ENCODE measurements around the gene MEIS2. TPM values are rescaled to one million over a fixed set of nuclear protein-coding genes. Genes with fewer than 3 reads are reported as not detected.

MEIS2 gene
- total RNA-seq, 6 donors from 2014 or later: 13.7 to 53.4 (median 21.4) TPM

DNA sequence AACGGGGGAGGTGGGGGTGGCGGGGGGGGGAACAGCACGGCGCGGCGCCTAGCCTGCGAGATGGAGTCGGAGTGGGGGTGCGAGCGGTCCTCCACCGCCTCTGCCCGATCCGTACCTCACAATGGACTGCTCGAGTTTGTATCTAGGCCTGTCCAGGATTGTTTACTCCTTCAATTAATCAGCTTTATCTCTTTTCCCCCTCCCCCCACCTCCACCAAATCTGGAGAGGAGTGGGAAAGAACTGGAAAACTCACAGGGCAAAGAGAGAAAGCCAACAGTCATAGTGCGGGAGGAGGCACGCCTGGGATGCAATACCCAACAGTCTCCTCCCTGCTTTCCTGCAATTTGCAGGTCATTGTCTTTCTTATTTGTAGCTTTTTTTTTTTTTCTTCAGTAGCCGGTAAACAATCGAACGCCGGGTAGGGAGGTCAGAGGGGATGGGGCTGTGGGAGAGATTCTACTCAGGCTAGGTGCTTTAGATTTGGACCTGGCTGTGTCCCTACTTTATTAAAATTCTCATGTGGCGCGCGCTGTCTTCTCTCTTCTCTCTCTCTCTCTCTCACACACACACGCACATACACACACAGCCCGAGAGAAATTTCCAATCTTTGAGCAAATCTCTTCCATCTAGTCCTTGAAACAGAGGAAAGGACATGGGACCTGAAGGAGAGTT lies 6.9 kb upstream of the MEIS2 start:
- peaks cover 9 to 23% (median 11%) of the 10 kb centered on the region in 4 donors for H3K4me1 ChIP-seq
- H3K4me3 ChIP-seq: peak overlapping the region in 3 of 4 donors; percentile 9 to 36 (median 31)
- H3K36me3 ChIP-seq: no peaks in the 10 kb centered on the region
- peaks cover 0 to 49% (median 5%) of the 10 kb centered on the region in 4 donors for H3K27me3 ChIP-seq
- no peaks in the 10 kb centered on the region for H3K9me3 ChIP-seq
- WGBS, 2 donors: 31 to 35% methylated on average over 25 of the region's 25 CpGs
- H3K27ac ChIP-seq: no peak overlapping the region
- ATAC-seq (ENCODE audit: low FRiP score in 2 of 2) (no peak), DNase-seq (peak in 1 of 2 donors; percentile 27)
- no peak for TF ChIP-seq POLR2A (IDR thresholded peaks at IDR 0.05)
- TF ChIP-seq, protein P1, sequence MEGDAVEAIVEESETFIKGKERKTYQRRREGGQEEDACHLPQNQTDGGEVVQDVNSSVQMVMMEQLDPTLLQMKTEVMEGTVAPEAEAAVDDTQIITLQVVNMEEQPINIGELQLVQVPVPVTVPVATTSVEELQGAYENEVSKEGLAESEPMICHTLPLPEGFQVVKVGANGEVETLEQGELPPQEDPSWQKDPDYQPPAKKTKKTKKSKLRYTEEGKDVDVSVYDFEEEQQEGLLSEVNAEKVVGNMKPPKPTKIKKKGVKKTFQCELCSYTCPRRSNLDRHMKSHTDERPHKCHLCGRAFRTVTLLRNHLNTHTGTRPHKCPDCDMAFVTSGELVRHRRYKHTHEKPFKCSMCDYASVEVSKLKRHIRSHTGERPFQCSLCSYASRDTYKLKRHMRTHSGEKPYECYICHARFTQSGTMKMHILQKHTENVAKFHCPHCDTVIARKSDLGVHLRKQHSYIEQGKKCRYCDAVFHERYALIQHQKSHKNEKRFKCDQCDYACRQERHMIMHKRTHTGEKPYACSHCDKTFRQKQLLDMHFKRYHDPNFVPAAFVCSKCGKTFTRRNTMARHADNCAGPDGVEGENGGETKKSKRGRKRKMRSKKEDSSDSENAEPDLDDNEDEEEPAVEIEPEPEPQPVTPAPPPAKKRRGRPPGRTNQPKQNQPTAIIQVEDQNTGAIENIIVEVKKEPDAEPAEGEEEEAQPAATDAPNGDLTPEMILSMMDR (IDR thresholded peaks at IDR 0.05): no peak

DNA sequence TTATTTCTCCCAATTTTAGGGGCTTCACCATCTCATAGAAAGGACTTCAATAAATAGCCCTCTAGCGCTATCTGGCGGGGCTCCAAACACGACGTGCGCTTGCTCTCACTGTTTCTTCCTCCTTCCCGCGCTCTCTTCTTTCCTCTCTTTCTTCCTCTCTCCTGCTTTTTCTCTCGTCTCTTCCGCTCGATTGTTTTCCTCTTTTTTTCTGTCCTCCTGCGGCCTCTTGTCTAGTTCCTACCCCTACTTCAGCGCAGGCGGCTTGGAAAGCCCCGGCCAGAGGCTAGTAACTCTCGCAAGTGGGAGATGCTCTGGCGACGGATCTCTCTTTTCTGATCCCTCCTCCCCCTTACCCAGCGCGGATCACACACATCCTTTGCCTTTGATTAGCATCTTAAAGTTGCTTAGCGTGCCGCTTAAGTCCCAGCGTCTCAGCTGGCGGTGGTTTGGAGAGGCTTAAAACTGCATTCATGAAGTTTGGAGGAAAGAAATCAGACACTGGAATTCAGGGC lies 6.2 kb upstream of the MEIS2 start:
- Histone ChIP-seq H3K36me3 (no peaks in the 10 kb centered on the region), H3K27me3 (peaks cover 0 to 52% (median 4%) of the 10 kb centered on the region in 4 donors), H3K4me3 (peak overlapping the region in 3 of 4 donors; percentile 9 to 36 (median 31)), H3K4me1 (peaks cover 10 to 26% (median 13%) of the 10 kb centered on the region in 4 donors), H3K9me3 (no peaks in the 10 kb centered on the region), H3K27ac (no peak overlapping the region)
- ATAC-seq (ENCODE audit: low FRiP score in 2 of 2): no peak
- no peak for DNase-seq
- TF ChIP-seq POLR2AphosphoS5 (IDR thresholded peaks at IDR 0.05) (no peak), POLR2A (IDR thresholded peaks at IDR 0.05) (no peak), EP300 (IDR thresholded peaks at IDR 0.05) (no peak)
- TF ChIP-seq, protein P1 (IDR thresholded peaks at IDR 0.05): no peak
- 9 to 13% methylated on average over 23 of the region's 23 CpGs for WGBS, 2 donors

DNA sequence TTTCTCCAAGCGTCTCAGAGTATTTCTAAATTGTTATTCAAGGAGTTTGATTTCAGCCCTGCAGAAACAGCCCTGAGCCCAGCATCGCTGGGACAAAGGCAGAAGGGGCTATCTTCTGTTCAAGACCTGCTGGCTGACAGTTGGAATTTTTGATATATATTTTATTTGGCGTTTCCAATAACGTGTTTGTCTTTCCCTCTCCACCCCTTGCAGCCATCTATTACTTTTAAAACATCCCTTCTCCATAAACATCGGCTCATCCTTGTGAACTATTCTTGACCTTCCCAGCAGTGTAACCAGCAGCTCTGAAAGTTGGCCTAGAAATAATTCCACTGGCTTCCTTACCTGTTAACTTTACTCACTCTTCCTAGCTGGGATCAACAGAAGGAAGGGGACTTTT lies 5.5 kb upstream of the MEIS2 start:
- Histone ChIP-seq H3K4me3 (no peak overlapping the region), H3K4me1 (peaks cover 10 to 32% (median 13%) of the 10 kb centered on the region in 4 donors), H3K27ac (no peak overlapping the region), H3K36me3 (no peaks in the 10 kb centered on the region), H3K27me3 (peaks cover 0 to 48% (median 7%) of the 10 kb centered on the region in 4 donors), H3K9me3 (no peaks in the 10 kb centered on the region)
- DNase-seq (no peak), ATAC-seq (ENCODE audit: low FRiP score in 2 of 2) (no peak)
- 61 to 64% methylated on average over 5 of the region's 5 CpGs for WGBS, 2 donors
- TF ChIP-seq, protein P1 (IDR thresholded peaks at IDR 0.05): no peak
- TF ChIP-seq POLR2A (IDR thresholded peaks at IDR 0.05): no peak
- TF ChIP-seq POLR2AphosphoS5 (IDR thresholded peaks at IDR 0.05): no peak
- TF ChIP-seq EP300 (IDR thresholded peaks at IDR 0.05): no peak

DNA sequence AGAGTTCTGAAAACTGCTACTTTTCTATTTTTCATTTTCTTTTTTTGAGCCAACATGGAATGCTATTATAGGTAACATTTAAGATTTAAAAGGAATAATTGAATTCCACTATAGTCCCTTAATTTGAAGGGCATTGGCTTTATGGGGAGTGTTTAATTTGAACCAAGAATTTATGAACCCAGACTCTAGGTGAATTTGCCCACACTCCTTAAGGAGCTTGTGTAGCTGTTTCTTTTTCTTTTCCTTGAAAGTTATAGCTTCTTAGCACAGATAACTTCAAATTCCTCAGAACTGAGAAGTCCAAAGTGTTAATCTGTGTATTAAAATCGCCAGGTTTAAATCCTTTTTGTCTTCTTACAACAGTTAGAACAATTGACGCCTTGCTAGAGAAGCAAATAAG lies 4.7 kb upstream of the MEIS2 start:
- DNase-seq (no peak), ATAC-seq (ENCODE audit: low FRiP score in 2 of 2) (no peak)
- H3K27me3 ChIP-seq: peaks cover 0 to 40% (median 4%) of the 10 kb centered on the region in 4 donors
- WGBS, 2 donors: 83 to 89% methylated on average over 2 of the region's 2 CpGs
- no peaks in the 10 kb centered on the region for H3K36me3 ChIP-seq
- H3K9me3 ChIP-seq: no peaks in the 10 kb centered on the region
- peaks cover 4 to 25% (median 11%) of the 10 kb centered on the region in 4 donors for H3K4me1 ChIP-seq
- no peak overlapping the region for H3K4me3 ChIP-seq
- no peak overlapping the region for H3K27ac ChIP-seq
- TF ChIP-seq EP300 (IDR thresholded peaks at IDR 0.05) (no peak), POLR2A (IDR thresholded peaks at IDR 0.05) (no peak), POLR2AphosphoS5 (IDR thresholded peaks at IDR 0.05) (no peak)
- TF ChIP-seq, protein P1 (IDR thresholded peaks at IDR 0.05): no peak
